H4 (cell line): ENCODE measurements around the gene GFY. TPM values are rescaled to one million over a fixed set of nuclear protein-coding genes. Genes with fewer than 3 reads are reported as not detected.

ENCODE experiments used
- DNase-seq: peaks from one replicate; pipeline ENCODE4 v3.0.0-alpha.2; 2015; ENCODE audit warnings: low spot score
- total RNA-seq: library from RNA; depleted of rRNA; stranded (reverse); fragments of >200 nt; shearing (Covaris generic); gene quantifications from 2 replicates; pipeline ENCODE4 v1.2.3, GENCODE V29; 2014; rRNA removed

GFY gene, protein sequence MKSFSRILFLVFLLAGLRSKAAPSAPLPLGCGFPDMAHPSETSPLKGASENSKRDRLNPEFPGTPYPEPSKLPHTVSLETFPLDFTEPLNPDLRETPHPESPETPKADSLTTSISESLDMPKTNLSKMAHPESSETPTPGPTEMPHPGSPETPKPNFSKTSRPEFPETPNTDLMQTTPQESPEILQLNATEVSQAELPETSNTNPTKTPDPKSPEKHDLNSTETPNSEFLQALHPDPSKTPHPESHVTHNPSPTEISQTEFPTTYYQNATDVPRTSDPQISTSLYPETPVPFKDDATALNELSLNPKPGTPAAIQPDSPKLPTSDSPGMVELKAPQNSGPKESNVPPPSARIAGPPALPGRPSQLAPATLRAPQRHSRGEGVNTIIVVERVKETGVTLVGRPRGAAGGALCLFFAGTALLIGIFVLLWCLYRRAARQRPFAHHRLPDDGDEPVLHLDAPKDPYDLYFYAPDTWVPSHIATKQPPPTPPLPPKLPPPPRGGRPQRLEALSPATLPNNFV
- not detected in 2 replicates for total RNA-seq

DNA sequence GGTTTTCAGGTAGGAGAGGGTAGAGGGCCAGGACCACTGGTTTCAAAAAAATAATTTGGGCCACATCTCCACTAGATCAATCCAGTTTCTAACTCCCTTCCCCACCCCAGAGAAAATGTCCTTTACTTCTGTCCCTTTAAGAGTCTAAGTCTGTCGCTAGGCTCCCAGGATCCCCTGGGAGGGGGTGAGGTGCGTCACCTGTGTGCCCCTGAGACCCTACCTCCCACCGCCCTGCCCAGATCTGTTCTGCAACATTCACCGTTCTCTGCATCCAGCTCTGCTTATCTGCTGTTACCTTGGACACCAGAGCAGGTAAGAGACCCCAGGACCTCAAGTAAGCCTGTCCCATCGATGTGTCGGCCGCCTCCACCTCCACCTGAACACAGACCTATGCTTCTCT is at the start of gene GFY:
Gene GFY, plus strand, starts transcription at position 211 of the 400 bp plus-strand sequence. CDS start 1,043 bp downstream, outside the sequence.
- DNase-seq, result no peak

GRCh38 chr19:49378512-49378911 is 46.7 kb upstream of the GFY start:
- DNase-seq, result no peak

DNA sequence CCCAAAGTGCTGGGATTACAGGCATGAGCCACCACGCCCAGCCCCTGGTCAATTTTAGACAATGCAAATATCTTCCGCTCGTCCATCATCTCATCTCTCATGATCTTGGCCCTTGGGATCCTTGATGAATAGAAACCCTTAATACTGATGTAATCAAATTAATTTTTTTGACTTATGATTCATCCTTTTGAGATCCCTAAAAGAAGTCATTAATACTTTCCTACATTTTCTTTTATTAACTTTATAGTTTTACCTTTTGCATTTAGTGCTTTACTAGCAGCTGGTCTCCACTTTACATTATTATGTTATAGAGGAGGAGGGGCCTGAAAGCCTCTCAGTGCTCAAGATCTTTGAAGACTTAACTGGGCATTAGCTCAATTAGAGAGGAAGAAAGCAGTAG is 44.8 kb upstream of the GFY start:
- DNase-seq, result no peak

GRCh38 chr19:49382639-49383038 is 42.5 kb upstream of the GFY start:
- DNase-seq, result no peak

GRCh38 chr19:49383599-49383998 is 41.6 kb upstream of the GFY start:
- DNase-seq, result no peak

DNA sequence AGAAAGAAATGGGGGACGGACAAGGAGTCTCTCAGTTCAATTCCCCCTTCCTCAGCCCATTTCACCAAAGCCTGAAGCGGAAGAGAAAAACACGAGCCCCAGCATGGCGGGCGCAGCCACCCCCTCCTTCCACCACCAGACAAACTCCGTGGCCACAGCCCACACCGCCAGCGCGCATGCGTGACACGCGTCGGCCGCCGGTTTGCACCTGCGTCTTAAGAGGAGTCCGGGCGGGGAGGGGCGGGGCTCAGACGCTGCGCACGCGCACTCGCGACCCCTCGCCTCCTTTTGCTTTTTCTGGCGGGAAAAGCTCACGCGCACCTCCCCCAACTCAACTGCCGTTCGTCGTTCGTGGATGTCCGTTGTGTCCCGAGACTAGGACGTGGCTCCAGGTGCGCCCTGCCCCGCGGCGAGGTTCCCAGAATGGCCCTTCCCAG is 37.2 kb upstream of the GFY start, which contains the start of gene KASH5:
Gene KASH5, plus strand, starts transcription at position 314 of the 437 bp plus-strand sequence. CDS start 2,635 bp downstream, outside the sequence.
- DNase-seq, result no peak

- DNase-seq, result no peak
Observed at GRCh38 chr19:49389406-49389805, 35.8 kb upstream of the GFY start.

- no peak for DNase-seq
Observed at GRCh38 chr19:49390131-49390928, 34.9 kb upstream of the GFY start.

DNA sequence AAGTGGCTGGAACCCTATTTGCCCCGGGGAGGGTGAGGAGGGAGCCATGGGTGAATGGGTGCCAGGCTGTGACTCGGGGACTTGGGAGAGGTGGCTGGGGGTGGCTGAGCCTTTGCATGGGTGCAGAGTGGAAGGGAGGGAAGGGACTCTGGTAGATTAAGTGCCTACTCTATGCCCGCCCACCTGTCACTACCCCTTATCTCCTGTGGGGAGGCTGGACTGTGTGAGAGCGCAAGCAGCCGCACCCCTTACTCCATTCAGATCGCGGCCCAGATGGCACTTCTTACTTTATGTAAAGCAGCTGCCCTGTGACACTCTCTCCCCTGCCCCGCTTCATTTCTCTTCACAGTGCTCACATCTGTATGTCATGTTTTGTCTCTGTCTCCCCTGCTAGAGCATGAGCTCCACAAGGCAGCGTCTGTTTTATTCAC is 34.2 kb upstream of the GFY start:
- no peak for DNase-seq

DNA sequence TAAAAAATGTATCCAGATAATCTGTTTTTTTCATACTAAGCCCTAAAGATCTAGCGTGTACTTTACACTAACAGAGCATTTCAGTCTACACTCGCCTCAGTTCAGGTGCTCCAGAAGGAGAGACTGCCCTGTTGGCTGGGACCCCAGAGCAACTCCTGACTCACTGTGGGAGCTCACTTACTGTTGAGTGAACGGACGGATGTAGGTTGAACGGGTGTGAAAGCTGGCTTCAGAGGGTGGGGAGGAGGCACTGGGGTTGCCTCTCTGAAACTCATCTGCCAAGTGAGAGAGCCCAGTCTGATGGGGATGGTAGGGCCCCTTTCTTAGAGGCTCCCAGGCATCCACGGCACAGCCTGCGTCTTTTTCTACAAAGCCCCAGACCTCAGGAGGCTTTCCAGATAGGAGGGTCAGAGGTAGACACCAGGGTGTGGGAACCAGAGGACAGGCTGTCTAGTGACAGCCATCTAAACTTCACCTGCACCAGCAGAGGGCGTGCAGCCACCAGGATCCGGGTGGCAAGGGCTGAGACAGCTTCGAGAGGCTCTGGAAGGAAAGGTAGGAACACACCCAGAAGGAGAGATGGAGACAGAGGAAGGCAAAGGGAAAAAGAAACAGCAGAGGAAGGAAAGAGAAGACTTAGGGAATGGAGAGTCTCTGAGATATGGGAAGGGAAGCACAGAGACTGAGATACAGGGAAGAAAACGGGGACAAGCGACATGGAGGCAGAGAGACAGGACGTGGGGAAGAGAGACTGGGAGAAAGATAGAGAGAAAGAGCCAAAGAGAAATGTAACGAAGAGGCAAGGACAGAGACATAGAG is 33.4 kb upstream of the GFY start:
- DNase-seq, result peak; percentile 80

- DNase-seq, result no peak
Observed at GRCh38 chr19:49393881-49394280, 31.3 kb upstream of the GFY start.

GRCh38 chr19:49395581-49396407 is 29.4 kb upstream of the GFY start:
- DNase-seq, result no peak

- DNase-seq, result no peak
Observed at GRCh38 chr19:49396738-49397505, 28.3 kb upstream of the GFY start.

DNA sequence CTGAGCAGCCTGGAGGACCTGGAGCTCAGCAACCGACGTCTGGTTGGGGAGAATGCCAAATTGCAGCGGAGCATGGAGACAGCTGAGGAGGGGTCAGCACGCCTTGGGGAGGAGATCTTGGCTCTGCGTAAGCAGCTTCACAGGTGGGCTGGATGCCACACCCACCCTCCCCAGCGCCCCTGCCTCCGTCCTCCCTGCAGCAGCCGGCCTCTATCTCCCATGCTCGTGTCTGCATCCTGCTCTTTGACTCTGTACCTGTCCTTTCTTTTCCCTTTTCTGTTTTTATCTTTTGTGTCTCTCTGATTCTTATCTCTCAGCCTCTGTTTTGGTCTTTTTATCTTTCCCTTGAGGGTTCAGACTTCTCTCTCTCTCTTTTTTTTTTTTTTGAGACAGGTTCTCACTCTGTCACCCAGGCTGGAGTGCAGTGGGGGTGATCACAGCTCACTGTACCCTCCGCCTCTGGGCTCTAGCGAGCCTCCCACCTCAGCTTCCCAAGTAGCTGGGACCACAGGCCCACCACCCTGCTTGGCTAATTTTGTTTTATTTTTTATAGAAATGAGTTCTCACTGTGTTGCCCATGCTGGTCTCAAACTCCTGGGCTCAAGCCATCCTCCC is 27.1 kb upstream of the GFY start:
- no peak for DNase-seq

- DNase-seq, result no peak
Observed at GRCh38 chr19:49398931-49399330, 26.3 kb upstream of the GFY start.

GRCh38 chr19:49400029-49400428 is 25.2 kb upstream of the GFY start:
- no peak for DNase-seq

GRCh38 chr19:49403404-49404187 is 21.6 kb upstream of the GFY start:
- no peak for DNase-seq

- DNase-seq, result no peak
Observed at GRCh38 chr19:49407079-49407478, 18.1 kb upstream of the GFY start.
